Tibial nerve (tissue), 4 donors: ENCODE data around the gene GPR31. TPM values are rescaled to one million over a fixed set of nuclear protein-coding genes. Genes with fewer than 3 reads are reported as not detected.
A peak's percentile ranks its signal among the peaks of the same experiment; 100 is the strongest.

ENCODE experiments used
- DNase-seq, 2 donors: peaks; one replicate each; pipeline ENCODE4 v3.0.0-alpha.2; 2019; ENCODE audit warnings: low spot score in 2 of 2
- H3K27ac ChIP-seq, 4 donors: fragments of 200-600 bp; sonication (generic) in 3 of 4; one replicate each; pipeline ENCODE4 v1.5.1; 2017 to 2019; ENCODE audit warnings: mild to moderate bottlenecking in 1 of 4
- H3K27me3 ChIP-seq, 2 donors: fragments of 200-600 bp; sonication (generic) in 1 of 2; one replicate each; pipeline versions ENCODE4 v1.5.1 to v1.6.0; 2017 to 2019
- H3K36me3 ChIP-seq, 3 donors: fragments of 200-600 bp; sonication (generic); one replicate each; pipeline ENCODE4 v1.5.1; 2018 to 2019
- H3K4me1 ChIP-seq, 4 donors: fragments of 200-600 bp; sonication (generic) in 3 of 4; one replicate each; pipeline ENCODE4 v1.5.1; 2017 to 2019
- H3K4me3 ChIP-seq, 4 donors: fragments of 200-600 bp; sonication (generic) in 3 of 4; one replicate each; pipeline ENCODE4 v1.5.1; 2017 to 2019; ENCODE audit warnings: mild to moderate bottlenecking in 1 of 4, moderate library complexity in 1 of 4
- H3K9me3 ChIP-seq, 4 donors: fragments of 200-600 bp; sonication (generic) in 3 of 4; one replicate each; pipeline ENCODE4 v1.5.1; 2017 to 2019
- CTCF ChIP-seq, 5 experiments: fragments of 200-600 bp in 3 of 5; fragments of 450-650 bp in 2 of 5; sonication (generic) in 3 of 5; IDR thresholded peaks; one replicate each; pipeline ENCODE4 v1.5.1; 2016 to 2019; ENCODE audit warnings: antibody characterized with exemption in 5 of 5, mild to moderate bottlenecking in 3 of 5, moderate library complexity in 2 of 5
- EP300 ChIP-seq, 2 donors: sonication (generic); formaldehyde crosslinking; IDR thresholded peaks; one replicate each; pipeline ENCODE4 v1.6.1; 2017; ENCODE audit warnings: antibody characterized with exemption in 2 of 2, mild to moderate bottlenecking in 1 of 2
- POLR2A ChIP-seq, 2 donors: fragments of 450-650 bp; IDR thresholded peaks; one replicate each; pipeline ENCODE4 v1.6.1; 2017; ENCODE audit warnings: antibody characterized with exemption in 2 of 2, mild to moderate bottlenecking in 2 of 2, moderate library complexity in 2 of 2
- WGBS, 2 donors: methylation state at CpG; one replicate each; pipeline ENCODE4 v1.1.5; 2018; 5-methylcytosine and 5-hydroxymethylcytosine counted together
- total RNA-seq, 4 donors: library from RNA; depleted of rRNA; stranded (reverse); fragments of >200 nt; gene quantifications; one replicate each; pipeline ENCODE4 v1.1.0, GENCODE V29; 2016

Gene GPR31
- total RNA-seq, 4 donors from 2014 or later = not detected

- 68 to 74% methylated on average over 8 of the region's 8 CpGs for WGBS, 2 donors
- H3K4me3 ChIP-seq = peak within 1 kb of the TSS in 1 of 4 donors; percentile 26
Measured at GRCh38 chr6:167122827-167123657, 34.7 kb downstream of the GPR31 start, which contains the start of gene CCR6. Gene CCR6, plus strand, starts transcription at chr6:167123096. Its CDS starts 13,039 bp downstream, at chr6:167136135.

DNA sequence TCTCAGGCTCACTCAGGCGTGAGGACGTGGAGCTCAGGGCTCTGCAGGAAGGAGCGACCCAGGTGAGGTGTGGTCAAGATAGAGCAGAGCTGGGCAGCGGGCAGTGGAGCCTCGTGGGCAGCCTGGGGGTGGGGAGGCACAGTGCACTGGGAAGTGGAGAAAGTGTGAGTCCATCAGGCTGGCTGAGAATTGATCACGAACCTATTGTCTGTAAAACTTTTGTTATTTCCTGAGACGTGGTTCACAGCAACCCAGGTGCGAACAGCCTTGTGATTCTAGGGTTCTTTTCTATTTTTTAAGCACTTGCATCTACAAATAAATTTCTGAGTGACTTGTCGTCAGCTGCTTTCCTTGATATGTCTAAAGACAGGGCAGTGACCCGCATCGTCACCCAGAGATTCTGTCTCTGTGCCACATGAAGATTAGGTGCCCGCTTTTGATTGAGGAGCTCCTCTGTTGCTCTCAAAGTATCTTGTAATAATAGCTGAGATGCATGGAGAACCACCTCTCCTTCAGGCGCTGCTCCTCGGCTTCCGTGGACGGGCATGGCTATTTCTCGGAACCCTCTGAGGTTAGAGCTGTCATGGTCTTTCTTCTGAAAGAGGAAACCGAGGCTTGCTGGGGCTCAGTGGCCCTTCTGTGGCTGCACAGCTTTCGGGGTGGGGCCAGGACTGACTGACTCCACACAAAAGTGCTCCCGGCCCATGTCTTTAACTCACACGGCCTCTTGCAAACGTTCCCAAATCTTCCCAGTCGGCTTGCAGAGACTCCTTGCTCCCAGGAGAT is 35.5 kb downstream of the GPR31 start:
- DNase-seq = no peak
- peak overlapping the region in 1 of 4 donors; percentile 26 for H3K4me3 ChIP-seq
- no peaks in the 10 kb centered on the region for H3K9me3 ChIP-seq
- 86 to 88% methylated on average over 23 of the region's 23 CpGs for WGBS, 2 donors
- H3K4me1 ChIP-seq = peaks cover 0 to 7% (median 0%) of the 10 kb centered on the region in 4 donors
- H3K27ac ChIP-seq = peak overlapping the region in 1 of 4 donors; percentile 77
- no peaks in the 10 kb centered on the region for H3K27me3 ChIP-seq
- TF ChIP-seq POLR2A (IDR thresholded peaks at IDR 0.05) = no peak
- no peaks in the 10 kb centered on the region for H3K36me3 ChIP-seq

More at GRCh38 chr6:167122827-167123657, 34.7 kb downstream of the GPR31 start, which contains the start of gene CCR6:
- H3K9me3 ChIP-seq = no peaks in the 10 kb centered on the region
- no peaks in the 10 kb centered on the region for H3K27me3 ChIP-seq
- no peak for DNase-seq
- no peaks in the 10 kb centered on the region for H3K36me3 ChIP-seq
- H3K27ac ChIP-seq = peak within 1 kb of the TSS in 1 of 4 donors; percentile 77
- no peak for TF ChIP-seq POLR2A (IDR thresholded peaks at IDR 0.05)
- no peak for TF ChIP-seq CTCF (IDR thresholded peaks at IDR 0.05)
- TF ChIP-seq EP300 (IDR thresholded peaks at IDR 0.05) = no peak
- peaks cover 0 to 7% (median 0%) of the 10 kb centered on the region in 4 donors for H3K4me1 ChIP-seq

DNA sequence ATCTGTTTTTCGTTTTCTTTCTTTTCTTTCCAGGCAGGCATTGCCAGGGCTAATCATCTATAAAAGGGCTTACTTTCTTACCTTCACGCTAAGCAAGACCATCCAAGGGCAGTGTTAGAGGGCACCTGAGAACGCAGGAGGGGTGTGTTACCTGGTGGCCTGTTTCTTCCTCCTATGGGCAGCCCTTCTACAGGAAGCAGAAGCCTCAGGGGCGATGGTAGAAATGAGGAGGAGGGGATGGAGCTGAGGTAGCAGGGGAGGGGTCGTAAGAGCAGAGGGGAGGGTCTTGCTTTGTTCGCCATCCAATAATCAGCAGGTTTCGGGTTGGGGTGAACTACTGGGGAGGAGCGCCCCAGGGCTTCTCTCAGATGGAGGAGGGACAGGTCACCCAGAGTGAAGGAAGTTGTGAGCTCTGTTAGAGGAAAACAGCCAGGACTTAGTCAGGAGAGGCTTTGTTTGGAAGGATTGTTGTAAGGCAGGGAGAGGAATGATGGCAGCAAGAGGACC is 36.4 kb downstream of the GPR31 start:
- Histone ChIP-seq H3K4me3 (no peak overlapping the region), H3K36me3 (no peaks in the 10 kb centered on the region), H3K9me3 (no peaks in the 10 kb centered on the region), H3K27me3 (peaks cover 0 to 6% of the 10 kb centered on the region in 2 donors), H3K27ac (peak overlapping the region in 1 of 4 donors; percentile 77), H3K4me1 (peaks cover 0 to 9% (median 0%) of the 10 kb centered on the region in 4 donors)
- TF ChIP-seq CTCF (IDR thresholded peaks at IDR 0.05) = no peak
- no peak for TF ChIP-seq POLR2A (IDR thresholded peaks at IDR 0.05)
- TF ChIP-seq EP300 (IDR thresholded peaks at IDR 0.05) = no peak
- no peak for DNase-seq
- WGBS, 2 donors = 81 to 86% methylated on average over 8 of the region's 8 CpGs

DNA sequence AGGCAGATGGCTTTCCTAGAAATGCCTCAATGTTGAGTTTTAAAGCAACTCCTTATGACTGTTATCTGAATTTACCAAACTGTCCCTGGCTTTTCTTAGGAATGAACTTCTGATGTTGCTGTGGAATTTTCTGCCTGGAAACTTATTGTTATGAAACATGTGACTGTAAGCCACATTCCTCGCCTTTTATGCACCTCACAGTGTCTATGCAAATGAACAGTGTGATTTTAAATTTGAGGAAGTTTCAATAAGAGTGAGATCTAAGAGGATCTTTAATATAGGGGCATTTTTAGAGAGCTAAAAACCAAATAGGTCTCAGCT is 37.2 kb downstream of the GPR31 start:
- Histone ChIP-seq H3K27ac (peak overlapping the region in 1 of 4 donors; percentile 77), H3K4me1 (peaks cover 0 to 12% (median 0%) of the 10 kb centered on the region in 4 donors), H3K27me3 (peaks cover 0 to 10% of the 10 kb centered on the region in 2 donors), H3K36me3 (no peaks in the 10 kb centered on the region), H3K4me3 (no peak overlapping the region), H3K9me3 (no peaks in the 10 kb centered on the region)
- no peak for TF ChIP-seq POLR2A (IDR thresholded peaks at IDR 0.05)
- TF ChIP-seq EP300 (IDR thresholded peaks at IDR 0.05) = no peak
- no peak for TF ChIP-seq CTCF (IDR thresholded peaks at IDR 0.05)
- WGBS, 2 donors = 56 to 61% methylated on average over 1 of the region's 1 CpG
- no peak for DNase-seq

DNA sequence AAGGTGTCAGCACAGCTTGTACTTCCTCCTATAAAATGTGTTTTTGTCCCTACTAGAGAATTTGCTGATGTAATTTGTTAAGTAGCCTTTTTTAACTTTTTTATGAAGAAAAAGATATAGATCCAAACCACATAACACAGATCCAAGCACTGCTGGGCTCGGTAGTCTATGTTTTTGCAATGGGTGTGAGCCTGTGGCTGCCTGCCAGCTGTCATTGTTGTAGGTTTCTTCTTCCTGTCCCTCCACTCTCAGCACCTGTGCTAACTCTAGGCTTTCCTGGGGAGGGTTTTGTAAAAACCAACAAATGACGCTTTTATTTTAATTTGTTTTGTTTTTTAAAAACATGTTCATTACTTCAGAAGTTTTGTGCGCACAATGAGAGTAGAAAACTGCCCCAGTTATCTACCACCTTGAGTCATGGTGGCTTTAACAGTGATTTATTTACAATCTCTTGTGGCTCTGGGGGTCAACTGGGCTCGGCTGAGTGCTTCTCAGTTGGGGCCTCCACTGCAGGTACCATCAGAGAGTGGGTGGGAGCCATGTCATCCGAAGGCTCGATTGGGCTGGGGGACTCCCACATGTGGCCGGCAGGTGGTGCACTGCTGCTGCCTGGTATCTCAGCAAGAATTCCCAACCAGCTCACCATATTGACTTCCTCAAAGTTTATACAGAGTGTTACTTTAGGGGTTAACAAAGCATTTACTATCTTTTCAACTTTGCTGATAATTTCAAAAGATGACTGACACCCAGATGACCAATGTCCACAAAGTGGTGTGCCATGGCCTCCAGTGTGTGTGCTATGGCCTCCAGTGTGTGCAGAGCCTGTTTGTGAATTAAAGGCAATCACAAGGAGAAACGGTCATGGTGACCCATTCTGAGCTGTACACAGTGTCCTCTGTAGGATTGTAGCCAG is 37.9 kb downstream of the GPR31 start:
- TF ChIP-seq POLR2A (IDR thresholded peaks at IDR 0.05) (no peak), CTCF (IDR thresholded peaks at IDR 0.05) (no peak), EP300 (IDR thresholded peaks at IDR 0.05) (no peak)
- DNase-seq = no peak
- H3K4me1 ChIP-seq = peaks cover 0 to 12% (median 0%) of the 10 kb centered on the region in 4 donors
- 68 to 80% methylated on average over 8 of the region's 8 CpGs for WGBS, 2 donors
- peak overlapping the region in 1 of 4 donors; percentile 77 for H3K27ac ChIP-seq
- no peaks in the 10 kb centered on the region for H3K36me3 ChIP-seq
- no peak overlapping the region for H3K4me3 ChIP-seq
- H3K9me3 ChIP-seq = no peaks in the 10 kb centered on the region
- H3K27me3 ChIP-seq = peaks cover 0 to 10% of the 10 kb centered on the region in 2 donors
